GM20000 (cell line): ENCODE results near the gene CHRM3.

Experiments used
- DNase-seq: peaks from one replicate; pipeline ENCODE4 v3.0.0; 2012; ENCODE audit warnings: low spot score
- TF ChIP-seq, protein P1 (sequence below): IDR thresholded peaks from 2 replicates; pipeline ENCODE4 v1.5.1; 2012; ENCODE audit warnings: mild to moderate bottlenecking, control low read depth; ENCODE audit errors: extremely low read depth, missing control alignments

The CHRM3 gene

DNA sequence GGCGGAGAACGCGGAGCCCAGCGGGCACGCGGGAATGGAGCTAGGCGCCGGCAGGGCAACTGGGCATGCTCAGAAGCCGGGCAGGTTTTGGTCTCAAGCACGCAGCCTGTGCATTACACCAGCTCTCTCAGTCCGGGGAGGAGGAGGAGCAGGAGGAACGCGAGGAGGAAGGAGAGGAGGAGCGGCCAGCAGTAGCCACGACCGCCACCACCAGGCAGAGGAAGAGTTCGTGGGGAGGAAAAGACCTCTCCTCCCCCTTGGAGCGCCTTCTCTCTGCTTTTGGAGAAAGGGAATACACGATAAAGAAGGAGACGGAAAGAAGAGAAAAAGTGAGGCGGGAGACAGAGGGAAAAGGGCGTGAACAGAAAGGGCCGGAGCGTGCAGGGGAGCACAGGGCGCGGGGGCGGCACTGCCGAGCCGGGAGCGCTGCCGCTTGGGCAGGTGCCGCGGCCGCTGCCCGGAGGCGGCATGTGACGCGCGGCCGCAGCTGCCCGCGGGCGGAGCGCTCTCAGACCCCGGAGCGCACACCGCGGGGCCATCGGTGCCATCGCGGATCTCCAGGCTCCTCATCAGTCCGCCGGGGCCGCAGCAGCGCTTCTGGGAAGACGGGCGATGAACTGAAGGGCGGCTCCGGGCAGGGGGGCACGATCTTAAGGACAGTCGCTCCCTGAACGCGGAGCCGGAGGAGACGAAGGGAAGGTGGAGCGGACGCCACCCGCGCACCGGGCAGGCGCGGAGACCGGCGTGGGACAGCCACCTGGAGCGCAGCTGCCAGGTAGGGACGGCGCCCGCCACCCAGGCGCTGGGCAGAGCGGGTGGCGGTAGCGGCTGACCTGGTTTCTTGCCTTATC is at the start of gene CHRM3:
TSS of gene CHRM3 (plus strand) at position 116 of the 851 bp plus-strand sequence. CDS start 520,884 bp downstream, outside the sequence.
- TF ChIP-seq, protein P1, sequence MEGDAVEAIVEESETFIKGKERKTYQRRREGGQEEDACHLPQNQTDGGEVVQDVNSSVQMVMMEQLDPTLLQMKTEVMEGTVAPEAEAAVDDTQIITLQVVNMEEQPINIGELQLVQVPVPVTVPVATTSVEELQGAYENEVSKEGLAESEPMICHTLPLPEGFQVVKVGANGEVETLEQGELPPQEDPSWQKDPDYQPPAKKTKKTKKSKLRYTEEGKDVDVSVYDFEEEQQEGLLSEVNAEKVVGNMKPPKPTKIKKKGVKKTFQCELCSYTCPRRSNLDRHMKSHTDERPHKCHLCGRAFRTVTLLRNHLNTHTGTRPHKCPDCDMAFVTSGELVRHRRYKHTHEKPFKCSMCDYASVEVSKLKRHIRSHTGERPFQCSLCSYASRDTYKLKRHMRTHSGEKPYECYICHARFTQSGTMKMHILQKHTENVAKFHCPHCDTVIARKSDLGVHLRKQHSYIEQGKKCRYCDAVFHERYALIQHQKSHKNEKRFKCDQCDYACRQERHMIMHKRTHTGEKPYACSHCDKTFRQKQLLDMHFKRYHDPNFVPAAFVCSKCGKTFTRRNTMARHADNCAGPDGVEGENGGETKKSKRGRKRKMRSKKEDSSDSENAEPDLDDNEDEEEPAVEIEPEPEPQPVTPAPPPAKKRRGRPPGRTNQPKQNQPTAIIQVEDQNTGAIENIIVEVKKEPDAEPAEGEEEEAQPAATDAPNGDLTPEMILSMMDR, result no peak
- no peak for DNase-seq

DNA sequence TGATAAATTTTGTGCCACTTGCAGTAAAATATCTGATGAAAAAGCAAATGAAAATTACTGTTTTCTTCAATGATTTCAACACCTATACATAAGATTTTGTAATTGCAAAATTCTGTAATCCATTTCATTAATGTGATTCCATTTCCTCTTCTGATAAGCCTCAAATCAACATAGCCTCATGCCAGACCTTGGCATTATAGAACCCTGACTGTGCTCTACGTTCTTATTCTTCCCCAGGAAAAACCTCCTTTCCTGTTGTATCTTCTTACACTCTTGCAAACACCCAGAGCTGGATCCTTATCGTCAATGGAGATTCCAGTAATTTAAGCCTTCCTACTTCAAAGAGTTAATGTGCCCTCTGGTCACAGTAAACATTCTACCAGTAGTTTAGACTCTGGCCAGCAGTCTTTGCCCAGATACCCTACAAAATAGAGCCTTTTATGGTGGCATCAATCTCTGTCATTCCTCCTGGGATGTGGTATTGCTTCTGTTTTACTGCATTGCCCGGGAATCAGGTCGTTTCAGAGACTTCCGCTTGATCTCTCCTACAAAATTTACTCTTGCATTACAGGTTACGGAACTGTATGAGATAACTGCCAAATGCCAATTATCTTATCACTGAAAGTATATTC is 48.5 kb upstream of the CHRM3 start:
- TF ChIP-seq, protein P1, result no peak
- no peak for DNase-seq

DNA sequence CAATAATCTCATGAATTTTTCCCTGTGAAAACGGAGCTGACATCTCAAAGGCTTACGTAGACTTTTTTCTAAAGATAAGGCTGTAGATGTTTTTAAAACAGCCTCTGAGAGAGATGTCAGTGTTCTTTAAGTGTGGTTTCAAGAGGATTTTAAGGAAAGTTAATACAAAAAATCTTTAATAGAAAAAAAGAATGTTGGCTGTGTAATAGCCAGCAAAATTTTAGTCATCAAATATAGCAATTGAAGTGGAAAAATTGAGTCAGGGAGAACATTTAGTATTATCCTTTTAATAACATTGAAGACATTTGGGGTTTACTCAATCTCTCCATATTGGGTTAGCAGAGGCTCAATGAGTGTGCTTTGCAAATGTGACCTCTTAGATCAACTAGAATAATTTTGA is 38.6 kb upstream of the CHRM3 start:
- TF ChIP-seq, protein P1, result no peak
- DNase-seq, result no peak

DNA sequence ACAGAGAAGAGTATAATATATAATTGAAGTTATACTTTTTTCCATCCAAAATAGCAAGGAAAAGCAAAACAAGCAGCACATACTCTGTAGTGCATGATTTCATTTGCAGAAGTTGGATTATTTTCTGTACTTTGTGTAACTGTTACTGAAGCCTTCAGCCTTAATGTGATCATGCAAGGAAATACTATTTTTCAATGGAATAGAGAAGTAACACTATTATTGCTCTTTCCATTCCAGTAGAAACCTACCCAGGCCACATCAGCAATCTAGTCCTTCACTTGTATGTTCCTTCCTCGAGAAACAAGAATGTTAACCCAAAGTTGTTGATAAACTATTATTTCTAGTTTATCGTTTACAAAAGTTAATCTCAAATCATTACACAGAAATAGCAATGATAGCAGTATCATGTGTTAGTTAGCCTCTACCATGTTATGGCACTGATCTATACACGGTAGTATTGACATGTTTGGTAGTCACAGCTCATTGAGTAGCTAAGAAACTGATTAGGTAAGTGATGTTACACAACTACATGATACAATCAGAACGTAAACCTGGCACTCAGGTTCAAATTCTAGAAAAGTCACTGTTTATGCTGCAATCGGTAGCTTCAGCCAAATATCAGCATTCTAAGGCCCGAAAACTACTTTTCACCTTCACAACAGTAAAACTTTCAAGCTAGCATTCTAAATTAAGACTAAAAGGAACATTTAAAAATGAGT is 37.6 kb upstream of the CHRM3 start:
- DNase-seq, result no peak
- TF ChIP-seq, protein P1, result no peak

DNA sequence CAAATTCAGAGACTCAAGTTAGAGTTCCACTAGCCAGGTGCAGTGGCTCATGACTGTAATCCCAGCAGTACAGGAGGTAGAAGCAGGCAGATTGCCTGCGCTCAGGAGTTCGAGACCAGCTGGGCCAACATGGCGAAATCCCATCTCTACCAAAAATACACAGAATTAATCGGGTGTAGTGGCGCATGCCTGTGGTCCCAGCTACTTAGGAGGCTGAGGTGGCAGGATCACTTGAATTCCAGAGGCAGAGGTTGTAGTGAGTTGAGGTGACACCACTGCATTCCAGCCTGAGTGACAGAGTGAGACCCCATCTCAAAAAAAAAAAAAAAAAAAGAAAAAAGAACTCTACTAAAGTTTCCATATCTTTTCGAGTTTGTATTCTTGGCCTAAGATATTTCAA is 36.7 kb upstream of the CHRM3 start:
- no peak for DNase-seq
- TF ChIP-seq, protein P1, result no peak

DNA sequence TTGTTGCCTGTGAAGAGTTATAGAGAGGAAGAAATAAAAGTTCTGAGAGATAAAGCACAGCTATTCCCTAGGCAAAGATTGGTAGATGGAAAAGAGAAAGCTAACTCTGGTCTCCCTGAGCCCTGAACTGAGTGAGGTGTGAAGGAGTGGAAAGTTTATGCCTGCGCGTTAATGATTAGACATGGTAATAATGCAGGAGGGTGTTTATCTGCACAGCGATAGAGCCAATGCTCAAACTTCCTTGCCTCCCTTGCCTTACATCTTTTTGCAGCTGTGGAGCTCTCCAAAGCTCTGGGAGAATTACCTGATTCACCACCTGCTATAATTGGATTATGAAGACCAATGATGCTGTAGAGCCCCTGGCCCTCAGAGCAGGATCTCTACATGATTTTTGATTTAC is 32.8 kb upstream of the CHRM3 start:
- TF ChIP-seq, protein P1, result no peak
- DNase-seq, result no peak

DNA sequence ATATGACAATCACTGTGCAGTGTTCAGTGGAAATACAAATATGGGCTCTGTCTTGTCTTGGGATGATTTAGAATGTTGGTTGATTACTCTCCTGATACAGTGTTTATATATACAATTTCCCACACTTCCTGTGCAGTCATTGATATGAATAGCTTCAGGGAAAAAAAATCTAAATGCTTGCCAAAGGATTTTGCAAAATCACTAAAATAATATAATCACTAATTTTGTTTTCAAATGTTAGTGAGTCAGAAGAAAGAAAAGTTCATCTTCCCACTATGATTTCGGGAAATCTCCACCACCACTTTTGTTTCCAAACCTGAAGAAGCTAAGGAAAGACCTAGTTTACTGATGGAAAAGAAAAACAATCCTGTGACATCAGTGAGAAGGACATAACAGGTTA is 32.1 kb upstream of the CHRM3 start:
- TF ChIP-seq, protein P1, result no peak
- no peak for DNase-seq
